Neural cell (in vitro differentiated cells): ENCODE measurements around the gene GATB. TPM values are rescaled to one million over a fixed set of nuclear protein-coding genes. Genes with fewer than 3 reads are reported as not detected.

ENCODE experiments used
- H2AFZ ChIP-seq: fragments of 200-600, 300-800 bp; sonication (generic), shearing (Covaris generic); 2 replicates; pipeline ENCODE4 v1.6.0; 2014; ENCODE audit warnings: low read depth, mild to moderate bottlenecking, antibody characterized with exemption, low read length, moderate library complexity
- H3F3A ChIP-seq: fragments of 200-600 bp; shearing (Covaris generic); 2 replicates; pipeline ENCODE4 v1.6.1; 2016; ENCODE audit warnings: mild to moderate bottlenecking, moderate library complexity, mixed read lengths, antibody characterized with exemption, low read length; ENCODE audit not compliant: insufficient read depth, poor library complexity, severe bottlenecking
- H3K27ac ChIP-seq: fragments of 200-600, 300-800 bp; sonication (generic), shearing (Covaris generic); 2 replicates; pipeline ENCODE4 v1.5.1; 2014; ENCODE audit warnings: mild to moderate bottlenecking, low read length, moderate library complexity
- H3K27me3 ChIP-seq: fragments of 300-800, 200-600 bp; sonication (generic), shearing (Covaris generic); 2 replicates; pipeline ENCODE4 v1.6.0; 2014; ENCODE audit warnings: mild to moderate bottlenecking, low read depth, low read length, moderate library complexity; ENCODE audit not compliant: insufficient read depth
- H3K36me3 ChIP-seq: fragments of 300-800, 200-600 bp; sonication (generic), shearing (Covaris generic); 2 replicates; pipeline ENCODE4 v1.5.1; 2014; ENCODE audit warnings: mild to moderate bottlenecking, antibody characterized with exemption, low read length, moderate library complexity; ENCODE audit not compliant: insufficient read depth
- H3K4me2 ChIP-seq: fragments of 300-800, 200-600 bp; sonication (generic), shearing (Covaris generic); 2 replicates; pipeline ENCODE4 v1.6.0; 2014; ENCODE audit warnings: mild to moderate bottlenecking, low read length
- H3K4me3 ChIP-seq: fragments of 300-800, 200-600 bp; sonication (generic), shearing (Covaris generic); 2 replicates; pipeline ENCODE4 v1.5.1; 2014; ENCODE audit warnings: mild to moderate bottlenecking, low read length, moderate library complexity
- H3K79me2 ChIP-seq: fragments of 200-600 bp; shearing (Covaris generic); replicated peaks from 2 replicates; pipeline ENCODE4 v1.6.0; 2014; ENCODE audit warnings: mild to moderate bottlenecking, low read length, moderate library complexity; ENCODE audit not compliant: insufficient read depth
- H3K9ac ChIP-seq: fragments of 300-800, 200-600 bp; sonication (generic), shearing (Covaris generic); 2 replicates; pipeline ENCODE4 v1.6.1; 2016; ENCODE audit warnings: mild to moderate bottlenecking, low read length, mixed read lengths
- H3K9me2 ChIP-seq: fragments of 200-600 bp; shearing (Covaris generic); 2 replicates; pipeline ENCODE4 v1.6.1; 2016; ENCODE audit warnings: mild to moderate bottlenecking, low read length, mixed read lengths; ENCODE audit not compliant: insufficient read depth
- H3K9me3 ChIP-seq: fragments of 200-600, 300-800 bp; sonication (generic), shearing (Covaris generic); 2 replicates; pipeline ENCODE4 v1.6.1; 2016; ENCODE audit warnings: mild to moderate bottlenecking, mixed run types, low read length, moderate library complexity, mixed read lengths
- H4K20me1 ChIP-seq: fragments of 200-600 bp; shearing (Covaris generic); 2 replicates; pipeline ENCODE4 v1.6.1; 2016; ENCODE audit warnings: mild to moderate bottlenecking, mixed run types; ENCODE audit not compliant: insufficient read depth
- CTCF ChIP-seq: fragments of 450-650 bp; IDR thresholded peaks from 2 replicates; pipeline ENCODE4 v1.5.1; 2014; ENCODE audit warnings: antibody characterized with exemption, mild to moderate bottlenecking, moderate library complexity; ENCODE audit not compliant: poor library complexity, severe bottlenecking
- EP300 ChIP-seq: fragments of 450-650 bp; conservative IDR thresholded peaks from 2 replicates; pipeline ENCODE4 v1.6.1; 2014; ENCODE audit warnings: antibody characterized with exemption, mild to moderate bottlenecking, moderate library complexity; ENCODE audit not compliant: poor library complexity, severe bottlenecking
- EZH2 ChIP-seq: fragments of 200-600, 300-800 bp; shearing (Covaris generic), sonication (generic); IDR thresholded peaks from 2 replicates; pipeline ENCODE4 v1.6.1; 2014; ENCODE audit warnings: antibody characterized with exemption, low read length, borderline replicate concordance, mild to moderate bottlenecking; ENCODE audit not compliant: insufficient read depth, poor library complexity, severe bottlenecking
- MXI1 ChIP-seq: fragments of 450-650 bp; conservative IDR thresholded peaks from 2 replicates; pipeline ENCODE4 v1.6.1; 2014; ENCODE audit warnings: antibody characterized with exemption, mild to moderate bottlenecking; ENCODE audit not compliant: poor library complexity, severe bottlenecking
- POLR2AphosphoS5 ChIP-seq: IDR thresholded peaks from 2 replicates; pipeline ENCODE4 v1.6.1; 2012
- RAD21 ChIP-seq: fragments of 450-650 bp; conservative IDR thresholded peaks from 2 replicates; pipeline ENCODE4 v1.6.1; 2014; ENCODE audit warnings: antibody characterized with exemption, mild to moderate bottlenecking, moderate library complexity
- SMC3 ChIP-seq: fragments of 450-650 bp; conservative IDR thresholded peaks from 2 replicates; pipeline ENCODE4 v1.6.1; 2014; ENCODE audit warnings: antibody characterized with exemption, mild to moderate bottlenecking, moderate library complexity; ENCODE audit not compliant: poor library complexity
- TAF1 ChIP-seq: IDR thresholded peaks from 2 replicates; pipeline ENCODE4 v1.6.1; 2012; ENCODE audit warnings: low read depth
- polyA plus RNA-seq: library from polyadenylated mRNA; depleted of rRNA; stranded (reverse); fragments of >200 nt; gene quantifications from 2 replicates; pipeline ENCODE4 v1.2.3, GENCODE V29; 2014
- TF ChIP-seq, protein P1 (sequence below): IDR thresholded peaks from 2 replicates; pipeline ENCODE4 v1.6.1; 2012; ENCODE audit warnings: borderline replicate concordance

The GATB gene
- polyA plus RNA-seq, 1 donor from 2014 or later: 15.3 TPM

DNA sequence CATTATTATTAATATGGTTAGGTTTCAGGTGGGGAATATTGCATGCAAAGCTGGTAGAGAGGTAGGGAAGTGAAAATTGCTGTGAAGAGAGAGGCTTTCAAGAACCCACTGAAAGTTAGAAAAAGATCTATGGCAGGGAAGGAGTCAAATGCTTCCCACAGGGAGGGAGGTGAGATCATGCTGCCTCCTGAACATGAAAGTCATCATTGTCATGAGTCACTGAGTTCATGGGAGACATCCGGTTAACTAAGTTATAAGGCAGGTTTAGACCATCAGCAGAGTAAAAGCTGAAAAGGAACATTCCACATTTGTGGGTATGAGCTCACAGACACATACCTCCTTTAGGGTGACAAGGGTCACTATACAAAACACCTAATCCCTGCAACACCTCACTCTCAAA is 16.2 kb downstream of the GATB start:
- H3K9me3 ChIP-seq: no peaks in the 10 kb centered on the region
- no peaks in the 10 kb centered on the region for H3K36me3 ChIP-seq
- H2AFZ ChIP-seq: no peak overlapping the region
- H3K9me2 ChIP-seq: no peaks in the 10 kb centered on the region
- TF ChIP-seq CTCF: no peak
- TF ChIP-seq, protein P1, sequence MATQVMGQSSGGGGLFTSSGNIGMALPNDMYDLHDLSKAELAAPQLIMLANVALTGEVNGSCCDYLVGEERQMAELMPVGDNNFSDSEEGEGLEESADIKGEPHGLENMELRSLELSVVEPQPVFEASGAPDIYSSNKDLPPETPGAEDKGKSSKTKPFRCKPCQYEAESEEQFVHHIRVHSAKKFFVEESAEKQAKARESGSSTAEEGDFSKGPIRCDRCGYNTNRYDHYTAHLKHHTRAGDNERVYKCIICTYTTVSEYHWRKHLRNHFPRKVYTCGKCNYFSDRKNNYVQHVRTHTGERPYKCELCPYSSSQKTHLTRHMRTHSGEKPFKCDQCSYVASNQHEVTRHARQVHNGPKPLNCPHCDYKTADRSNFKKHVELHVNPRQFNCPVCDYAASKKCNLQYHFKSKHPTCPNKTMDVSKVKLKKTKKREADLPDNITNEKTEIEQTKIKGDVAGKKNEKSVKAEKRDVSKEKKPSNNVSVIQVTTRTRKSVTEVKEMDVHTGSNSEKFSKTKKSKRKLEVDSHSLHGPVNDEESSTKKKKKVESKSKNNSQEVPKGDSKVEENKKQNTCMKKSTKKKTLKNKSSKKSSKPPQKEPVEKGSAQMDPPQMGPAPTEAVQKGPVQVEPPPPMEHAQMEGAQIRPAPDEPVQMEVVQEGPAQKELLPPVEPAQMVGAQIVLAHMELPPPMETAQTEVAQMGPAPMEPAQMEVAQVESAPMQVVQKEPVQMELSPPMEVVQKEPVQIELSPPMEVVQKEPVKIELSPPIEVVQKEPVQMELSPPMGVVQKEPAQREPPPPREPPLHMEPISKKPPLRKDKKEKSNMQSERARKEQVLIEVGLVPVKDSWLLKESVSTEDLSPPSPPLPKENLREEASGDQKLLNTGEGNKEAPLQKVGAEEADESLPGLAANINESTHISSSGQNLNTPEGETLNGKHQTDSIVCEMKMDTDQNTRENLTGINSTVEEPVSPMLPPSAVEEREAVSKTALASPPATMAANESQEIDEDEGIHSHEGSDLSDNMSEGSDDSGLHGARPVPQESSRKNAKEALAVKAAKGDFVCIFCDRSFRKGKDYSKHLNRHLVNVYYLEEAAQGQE: no peak
- TF ChIP-seq MXI1: no peak
- no peak for TF ChIP-seq SMC3
- no peak for TF ChIP-seq EP300
- no peak for TF ChIP-seq TAF1
- no peak for TF ChIP-seq RAD21
- no peak for TF ChIP-seq POLR2AphosphoS5
- no peak for TF ChIP-seq EZH2
- H3K4me3 ChIP-seq: no peak overlapping the region
- H3K4me2 ChIP-seq: no peak overlapping the region
- H4K20me1 ChIP-seq: no peaks in the 10 kb centered on the region
- H3K27ac ChIP-seq: no peak overlapping the region
- no peaks in the 10 kb centered on the region for H3K79me2 ChIP-seq
- no peak overlapping the region for H3K9ac ChIP-seq
- no peaks in the 10 kb centered on the region for H3K27me3 ChIP-seq
- no peaks in the 10 kb centered on the region for H3F3A ChIP-seq

DNA sequence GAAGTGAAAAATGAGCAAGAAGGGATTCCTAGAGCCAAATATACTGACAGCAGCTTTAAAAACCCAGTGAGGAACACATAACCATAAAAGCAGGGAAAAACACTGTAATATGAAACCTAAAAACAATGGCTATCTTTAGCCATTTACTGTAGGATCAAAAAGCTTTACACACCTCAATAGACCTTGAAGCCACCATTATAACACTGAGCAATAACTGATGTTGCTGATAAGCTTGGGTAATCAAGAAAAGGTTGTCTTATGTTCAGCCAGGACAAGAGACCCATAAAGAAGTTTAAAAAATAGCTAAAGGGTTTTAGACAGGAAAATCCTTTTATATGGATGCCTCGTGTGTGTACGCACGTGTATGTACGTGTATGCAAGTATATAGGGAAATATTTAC is 16.9 kb downstream of the GATB start:
- no peak overlapping the region for H3K9ac ChIP-seq
- H3K9me3 ChIP-seq: no peaks in the 10 kb centered on the region
- no peak overlapping the region for H3K4me3 ChIP-seq
- no peaks in the 10 kb centered on the region for H3K79me2 ChIP-seq
- no peak overlapping the region for H2AFZ ChIP-seq
- no peaks in the 10 kb centered on the region for H3F3A ChIP-seq
- H3K36me3 ChIP-seq: no peaks in the 10 kb centered on the region
- TF ChIP-seq POLR2AphosphoS5 (no peak), MXI1 (no peak), CTCF (no peak), EP300 (no peak), SMC3 (no peak), TAF1 (no peak), EZH2 (no peak), RAD21 (no peak)
- TF ChIP-seq, protein P1: no peak
- H3K27me3 ChIP-seq: no peaks in the 10 kb centered on the region
- no peaks in the 10 kb centered on the region for H3K9me2 ChIP-seq
- no peak overlapping the region for H3K27ac ChIP-seq
- H3K4me2 ChIP-seq: no peak overlapping the region
- no peaks in the 10 kb centered on the region for H4K20me1 ChIP-seq
